ENCODE measurements around the gene MAEL. TPM values are rescaled to one million over a fixed set of nuclear protein-coding genes. Genes with fewer than 3 reads are reported as not detected.

Gene MAEL
- total and polyA plus RNA-seq, 4 donors = 0.03 to 0.06 TPM; not detected in 2

DNA sequence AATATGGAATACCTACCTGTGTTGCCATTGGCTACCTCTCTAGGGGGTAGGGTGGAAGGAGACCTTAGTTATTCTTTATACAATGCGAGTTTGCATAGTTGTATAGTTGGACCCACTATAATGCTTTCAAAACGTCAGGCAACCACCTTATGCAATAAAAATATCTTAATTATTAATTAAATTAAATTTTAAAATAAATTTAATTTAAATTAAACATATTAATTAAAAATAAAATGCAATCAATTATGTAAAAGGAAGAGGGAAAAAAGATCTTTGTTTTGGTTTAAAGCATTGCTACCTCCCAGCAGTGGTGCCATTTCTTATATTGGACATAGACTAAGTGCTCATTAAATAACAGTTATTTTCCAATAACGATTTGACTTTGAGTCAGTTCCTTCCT lies 78.8 kb downstream of the MAEL start:
- DNase-seq = no peak
- H3K27me3 ChIP-seq (ENCODE audit: control insufficient read depth in 3 of 3, insufficient read depth in 3 of 3, low read length in 2 of 3) = peaks cover 0 to 5% (median 0%) of the 10 kb centered on the region in 3 donors
- H3K4me3 ChIP-seq = no peak overlapping the region
- H3K4me1 ChIP-seq (ENCODE audit: control insufficient read depth in 5 of 5, insufficient read depth in 5 of 5, low read length in 5 of 5) = no peaks in the 10 kb centered on the region
- H3K27ac ChIP-seq (ENCODE audit: low read depth in 1 of 2, low read length in 1 of 2) = no peak overlapping the region
- no peak for ATAC-seq (ENCODE audit: insufficient read depth, low FRiP score)
- no peaks in the 10 kb centered on the region for H3K36me3 ChIP-seq (ENCODE audit: control insufficient read depth in 4 of 4, insufficient read depth in 4 of 4, low read length in 4 of 4)
- H3K9ac ChIP-seq (ENCODE audit: insufficient read depth in 1 of 2, low read length in 2 of 2) = no peak overlapping the region
- no peak for TF ChIP-seq CTCF (IDR thresholded peaks at IDR 0.05; ENCODE audit: control extremely low read depth, extremely low read depth)
- WGBS, 2 donors = 79 to 87% methylated on average over 3 of the region's 3 CpGs
- H3K9me3 ChIP-seq (ENCODE audit: control insufficient read depth in 4 of 4, insufficient read depth in 3 of 4, low read length in 3 of 4) = peaks cover 0 to 3% (median 0%) of the 10 kb centered on the region in 4 donors

GRCh38 chr1:167068761-167069160 lies 79.7 kb downstream of the MAEL start:
- Histone ChIP-seq H3K4me3 (no peak overlapping the region), H3K9me3 (ENCODE audit: control insufficient read depth in 4 of 4, insufficient read depth in 3 of 4, low read length in 3 of 4) (peaks cover 0 to 3% (median 0%) of the 10 kb centered on the region in 4 donors), H3K4me1 (ENCODE audit: control insufficient read depth in 5 of 5, insufficient read depth in 5 of 5, low read length in 5 of 5) (no peaks in the 10 kb centered on the region), H3K36me3 (ENCODE audit: control insufficient read depth in 4 of 4, insufficient read depth in 4 of 4, low read length in 4 of 4) (no peaks in the 10 kb centered on the region), H3K9ac (ENCODE audit: insufficient read depth in 1 of 2, low read length in 2 of 2) (no peak overlapping the region), H3K27me3 (ENCODE audit: control insufficient read depth in 3 of 3, insufficient read depth in 3 of 3, low read length in 2 of 3) (peaks cover 0 to 5% (median 0%) of the 10 kb centered on the region in 3 donors), H3K27ac (ENCODE audit: low read depth in 1 of 2, low read length in 1 of 2) (no peak overlapping the region)
- no peak for DNase-seq
- no peak for TF ChIP-seq CTCF (IDR thresholded peaks at IDR 0.05; ENCODE audit: control extremely low read depth, extremely low read depth)
- no peak for ATAC-seq (ENCODE audit: insufficient read depth, low FRiP score)
- 93 to 95% methylated on average over 13 of the region's 13 CpGs for WGBS, 2 donors

DNA sequence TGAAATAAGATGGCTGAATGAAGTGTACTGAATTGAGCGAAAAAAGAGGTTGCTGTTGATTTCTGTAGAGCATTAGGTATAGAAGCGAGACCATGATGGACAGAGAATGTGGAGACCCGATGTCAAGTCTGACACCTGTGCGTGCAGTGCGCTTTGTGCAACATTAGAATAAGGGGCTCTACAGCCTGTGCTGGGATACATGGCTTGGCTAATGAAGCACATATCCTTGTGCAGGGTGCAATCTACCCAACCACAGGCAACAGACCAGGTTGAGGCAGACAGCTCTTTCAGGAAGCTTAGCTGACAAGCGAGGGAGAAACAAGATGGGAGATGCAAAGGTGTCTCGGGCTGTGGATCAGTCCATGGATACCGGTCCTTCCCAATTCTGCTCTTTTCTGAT lies 82.2 kb downstream of the MAEL start:
- Histone ChIP-seq H3K4me3 (no peak overlapping the region), H3K27me3 (ENCODE audit: control insufficient read depth in 3 of 3, insufficient read depth in 3 of 3, low read length in 2 of 3) (no peaks in the 10 kb centered on the region), H3K36me3 (ENCODE audit: control insufficient read depth in 4 of 4, insufficient read depth in 4 of 4, low read length in 4 of 4) (no peaks in the 10 kb centered on the region), H3K27ac (ENCODE audit: low read depth in 1 of 2, low read length in 1 of 2) (no peak overlapping the region), H3K9me3 (ENCODE audit: control insufficient read depth in 4 of 4, insufficient read depth in 3 of 4, low read length in 3 of 4) (peaks cover 0 to 3% (median 0%) of the 10 kb centered on the region in 4 donors), H3K9ac (ENCODE audit: insufficient read depth in 1 of 2, low read length in 2 of 2) (no peak overlapping the region), H3K4me1 (ENCODE audit: control insufficient read depth in 5 of 5, insufficient read depth in 5 of 5, low read length in 5 of 5) (no peaks in the 10 kb centered on the region)
- WGBS, 2 donors = 97 to 99% methylated on average over 8 of the region's 8 CpGs
- no peak for ATAC-seq (ENCODE audit: insufficient read depth, low FRiP score)
- no peak for TF ChIP-seq CTCF (IDR thresholded peaks at IDR 0.05; ENCODE audit: control extremely low read depth, extremely low read depth)
- DNase-seq = no peak

Small RNA genes lying within 50 kb of the gene (small RNA-seq; reads per million reads assigned to genes)
- 0.08 reads per million for gene RNA5SP65 (ENCODE audit: low replicate concordance)

Other genes starting within 250 kb of the MAEL start
- 10 to 100 TPM; 34.7 to 56.2 TPM for gene POGK, start 149.8 kb upstream of the MAEL start, total RNA-seq
- 10 to 100 TPM; 19.0 to 19.6 TPM for gene POGK, start 149.8 kb upstream of the MAEL start, polyA plus RNA-seq
- gene TADA1, start 113.0 kb upstream of the MAEL start, total RNA-seq = 10 to 100 TPM in 1 of 2 donors, 1 to 10 TPM in 1; 8.3 to 14.4 TPM
- gene TADA1, start 113.0 kb upstream of the MAEL start, polyA plus RNA-seq = 1 to 10 TPM; 6.5 to 6.8 TPM
- 1 to 10 TPM in 1 of 2 donors, under 1 TPM in 1; 0.52 to 3.8 TPM for gene ILDR2, start 13.7 kb upstream of the MAEL start, total RNA-seq
- gene ILDR2, start 13.7 kb upstream of the MAEL start, polyA plus RNA-seq = under 1 TPM; 0.06 to 0.14 TPM
- 1 to 10 TPM in 1 of 2 donors, under 1 TPM in 1; 0.26 to 1.5 TPM for gene GPA33, start 101.1 kb downstream of the MAEL start, total RNA-seq
- under 1 TPM; 0.69 to 0.71 TPM for gene GPA33, start 101.1 kb downstream of the MAEL start, polyA plus RNA-seq
- gene STYXL2, start 104.8 kb downstream of the MAEL start, total RNA-seq = under 1 TPM; 0.09 to 0.57 TPM
- under 1 TPM; 0.02 to 0.08 TPM for gene STYXL2, start 104.8 kb downstream of the MAEL start, polyA plus RNA-seq
- gene POU2F1, start 231.6 kb downstream of the MAEL start, total RNA-seq = 10 to 100 TPM; 14.0 to 34.4 TPM
- 1 to 10 TPM; 2.0 to 3.3 TPM for gene POU2F1, start 231.6 kb downstream of the MAEL start, polyA plus RNA-seq